Panc1 (cell line): Measurements from ENCODE around the gene TENM3. TPM values are rescaled to one million over a fixed set of nuclear protein-coding genes. Genes with fewer than 3 reads are reported as not detected.

Source experiments
- ATAC-seq: fragments of 200-7000 bp; cut with Tn5 transposase; 2 replicates; pipeline ENCODE4 v1.9.1; 2020; ENCODE audit warnings: mild to moderate bottlenecking, moderate library complexity
- BruUV-seq: library from RNA; stranded (reverse); fragments of 400-500 nt; replicated peaks from 2 replicates; lab custom pipeline; 2021; lab: Mats Ljungman, UMichigan
- CTCF ChIA-PET: fragments of 300-600 bp; sonication (Branson Sonifier 250); formaldehyde crosslinking; loops from one replicate; lab custom pipeline; 2022; ENCODE audit warnings: antibody characterized with exemption; lab: Charles Lee
- POLR2A ChIA-PET: fragments of 300-600 bp; sonication (Branson Sonifier 250); formaldehyde crosslinking; loops from one replicate; lab custom pipeline; 2022; ENCODE audit warnings: antibody characterized with exemption; lab: Charles Lee
- DNase-seq: peaks from one replicate; pipeline ENCODE4 v3.0.0-alpha.2; 2010; ENCODE audit warnings: low read depth, low spot score
- H3K27ac ChIP-seq: 2 replicates; pipeline ENCODE4 v1.5.1; 2011; ENCODE audit warnings: mild to moderate bottlenecking, low read length, inconsistent platforms
- H3K27me3 ChIP-seq: fragments of 200-500 bp; sonication (Bioruptor generic); 2 replicates; pipeline ENCODE4 v1.6.0; 2014; ENCODE audit warnings: low read length, inconsistent platforms; ENCODE audit not compliant: control insufficient read depth, insufficient read depth
- H3K36me3 ChIP-seq: fragments of 200-500 bp; sonication (Bioruptor generic); 2 replicates; pipeline ENCODE4 v1.5.1; 2014; ENCODE audit warnings: inconsistent platforms, mild to moderate bottlenecking, low read length, moderate library complexity; ENCODE audit not compliant: control insufficient read depth, insufficient read depth
- H3K4me1 ChIP-seq: 2 replicates; pipeline ENCODE4 v1.5.1; 2011; ENCODE audit warnings: inconsistent platforms, mild to moderate bottlenecking, low read length, moderate library complexity; ENCODE audit not compliant: control insufficient read depth, insufficient read depth
- H3K4me3 ChIP-seq, 2 experiments: 2 replicates each; pipeline ENCODE4 v1.5.1; 2011 to 2012; ENCODE audit warnings: low read depth in 2 of 2, low read length in 2 of 2, mild to moderate bottlenecking in 2 of 2, inconsistent platforms in 1 of 2, moderate library complexity in 1 of 2
- H3K9me3 ChIP-seq: fragments of 200-500 bp; sonication (Bioruptor generic); 2 replicates; pipeline ENCODE4 v1.5.1; 2014; ENCODE audit warnings: low read depth, mild to moderate bottlenecking, inconsistent platforms, low read length, moderate library complexity; ENCODE audit not compliant: control insufficient read depth, insufficient read depth
- POLR2AphosphoS5 ChIP-seq: IDR thresholded peaks from 2 replicates; pipeline ENCODE4 v1.6.1; 2012; ENCODE audit warnings: mild to moderate bottlenecking, low read depth, low read length, moderate library complexity
- SIN3A ChIP-seq: IDR thresholded peaks from 2 replicates; pipeline ENCODE4 v1.6.1; 2012; ENCODE audit warnings: low read depth, mild to moderate bottlenecking, low read length, moderate library complexity, borderline replicate concordance; ENCODE audit not compliant: insufficient read depth
- TCF7L2 ChIP-seq: IDR thresholded peaks from 2 replicates; pipeline ENCODE4 v1.6.1; 2011; ENCODE audit warnings: mild to moderate bottlenecking, low read depth, low read length, inconsistent platforms
- in situ Hi-C: cut with HindIII; loops from 2 replicates; pipeline ENCODE4 v1.10.0; 2016; ENCODE audit warnings: low sequenced_read_pairs, low pct_unique_long_range_greater_than_20kb
- intact Hi-C: fragments of 100-400 bp; cut with micrococcal nuclease; formaldehyde crosslinking; loops from one replicate; pipeline ENCODE4 v1.10.0; 2022; ENCODE audit not compliant: unreplicated experiment
- total RNA-seq: library from RNA; stranded (reverse); gene quantifications from one replicate; pipeline ENCODE4 v1.2.1, GENCODE V29; 2021; ENCODE audit not compliant: unreplicated experiment
- TF ChIP-seq, protein P1 (sequence below), 2 experiments: IDR thresholded peaks; 2 replicates each; pipeline ENCODE4 v1.6.1; 2011 to 2012; ENCODE audit warnings: low read depth in 2 of 2, control low read depth in 1 of 2, low read length in 1 of 2, mild to moderate bottlenecking in 1 of 2, moderate library complexity in 1 of 2; ENCODE audit not compliant: insufficient read depth in 1 of 2
- TF ChIP-seq, protein P2 (sequence below): fragments of 450-650 bp; IDR thresholded peaks from 2 replicates; pipeline ENCODE4 v1.5.1; 2017; ENCODE audit warnings: mild to moderate bottlenecking

The TENM3 gene
- total RNA-seq, 1 experiment from 2014 or later: 0.95 TPM

DNA sequence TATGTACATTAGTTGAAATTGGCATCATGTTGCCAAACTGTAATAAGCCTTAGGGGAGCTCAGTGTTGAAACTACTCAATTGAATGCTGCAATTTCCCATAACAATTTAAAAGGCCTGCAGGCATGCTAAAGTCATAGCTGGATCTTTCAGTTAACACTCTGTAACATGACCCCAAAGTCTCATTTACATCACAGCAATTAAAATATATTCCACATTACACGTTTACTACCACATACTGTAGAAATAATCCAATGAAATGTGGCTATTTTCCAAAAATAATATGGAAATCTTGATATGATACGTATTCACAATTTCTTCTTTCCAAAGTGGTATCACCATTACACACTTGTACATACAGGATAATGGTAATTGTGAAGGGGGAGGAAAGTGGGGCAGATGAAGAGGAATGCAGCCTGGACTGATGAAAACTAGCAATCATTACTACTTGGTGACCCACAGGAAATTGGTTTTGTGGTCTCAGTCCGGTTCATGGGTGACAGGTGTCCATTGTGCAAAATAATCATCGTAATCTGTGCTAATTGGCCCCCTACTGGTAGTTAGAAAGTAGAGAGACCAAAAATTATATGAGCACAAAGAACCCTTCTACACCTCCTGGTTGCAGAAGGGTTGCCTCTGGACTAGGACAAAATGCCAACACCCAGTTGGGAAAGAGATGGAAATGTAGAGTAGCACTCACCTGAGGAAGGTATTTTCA is 63.7 kb downstream of the TENM3 start:
- ChIA-PET POLR2A (no interaction called here), CTCF (interaction anchor here (0.5 kb wide), 1 partner anchor 119 kb away, joined by 5 read pairs; no protein-coding TSS in a partner anchor)
- no peak overlapping the region for H3K4me3 ChIP-seq
- H3K9me3 ChIP-seq: no peaks in the 10 kb centered on the region
- H3K27me3 ChIP-seq: no peaks in the 10 kb centered on the region
- H3K36me3 ChIP-seq: no peaks in the 10 kb centered on the region
- in situ Hi-C loops: no loop called here
- DNase-seq: no peak
- no peak for ATAC-seq
- intact Hi-C loops: no loop called here
- H3K27ac ChIP-seq: no peak overlapping the region
- no TSS peak for BruUV-seq
- TF ChIP-seq, protein P1, sequence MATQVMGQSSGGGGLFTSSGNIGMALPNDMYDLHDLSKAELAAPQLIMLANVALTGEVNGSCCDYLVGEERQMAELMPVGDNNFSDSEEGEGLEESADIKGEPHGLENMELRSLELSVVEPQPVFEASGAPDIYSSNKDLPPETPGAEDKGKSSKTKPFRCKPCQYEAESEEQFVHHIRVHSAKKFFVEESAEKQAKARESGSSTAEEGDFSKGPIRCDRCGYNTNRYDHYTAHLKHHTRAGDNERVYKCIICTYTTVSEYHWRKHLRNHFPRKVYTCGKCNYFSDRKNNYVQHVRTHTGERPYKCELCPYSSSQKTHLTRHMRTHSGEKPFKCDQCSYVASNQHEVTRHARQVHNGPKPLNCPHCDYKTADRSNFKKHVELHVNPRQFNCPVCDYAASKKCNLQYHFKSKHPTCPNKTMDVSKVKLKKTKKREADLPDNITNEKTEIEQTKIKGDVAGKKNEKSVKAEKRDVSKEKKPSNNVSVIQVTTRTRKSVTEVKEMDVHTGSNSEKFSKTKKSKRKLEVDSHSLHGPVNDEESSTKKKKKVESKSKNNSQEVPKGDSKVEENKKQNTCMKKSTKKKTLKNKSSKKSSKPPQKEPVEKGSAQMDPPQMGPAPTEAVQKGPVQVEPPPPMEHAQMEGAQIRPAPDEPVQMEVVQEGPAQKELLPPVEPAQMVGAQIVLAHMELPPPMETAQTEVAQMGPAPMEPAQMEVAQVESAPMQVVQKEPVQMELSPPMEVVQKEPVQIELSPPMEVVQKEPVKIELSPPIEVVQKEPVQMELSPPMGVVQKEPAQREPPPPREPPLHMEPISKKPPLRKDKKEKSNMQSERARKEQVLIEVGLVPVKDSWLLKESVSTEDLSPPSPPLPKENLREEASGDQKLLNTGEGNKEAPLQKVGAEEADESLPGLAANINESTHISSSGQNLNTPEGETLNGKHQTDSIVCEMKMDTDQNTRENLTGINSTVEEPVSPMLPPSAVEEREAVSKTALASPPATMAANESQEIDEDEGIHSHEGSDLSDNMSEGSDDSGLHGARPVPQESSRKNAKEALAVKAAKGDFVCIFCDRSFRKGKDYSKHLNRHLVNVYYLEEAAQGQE (IDR thresholded peaks at IDR 0.05; ENCODE audit: insufficient read depth in 1 of 2, low read depth in 2 of 2, low read length in 1 of 2): no peak
- TF ChIP-seq SIN3A: no peak
- no peak for TF ChIP-seq TCF7L2
- TF ChIP-seq, protein P2, sequence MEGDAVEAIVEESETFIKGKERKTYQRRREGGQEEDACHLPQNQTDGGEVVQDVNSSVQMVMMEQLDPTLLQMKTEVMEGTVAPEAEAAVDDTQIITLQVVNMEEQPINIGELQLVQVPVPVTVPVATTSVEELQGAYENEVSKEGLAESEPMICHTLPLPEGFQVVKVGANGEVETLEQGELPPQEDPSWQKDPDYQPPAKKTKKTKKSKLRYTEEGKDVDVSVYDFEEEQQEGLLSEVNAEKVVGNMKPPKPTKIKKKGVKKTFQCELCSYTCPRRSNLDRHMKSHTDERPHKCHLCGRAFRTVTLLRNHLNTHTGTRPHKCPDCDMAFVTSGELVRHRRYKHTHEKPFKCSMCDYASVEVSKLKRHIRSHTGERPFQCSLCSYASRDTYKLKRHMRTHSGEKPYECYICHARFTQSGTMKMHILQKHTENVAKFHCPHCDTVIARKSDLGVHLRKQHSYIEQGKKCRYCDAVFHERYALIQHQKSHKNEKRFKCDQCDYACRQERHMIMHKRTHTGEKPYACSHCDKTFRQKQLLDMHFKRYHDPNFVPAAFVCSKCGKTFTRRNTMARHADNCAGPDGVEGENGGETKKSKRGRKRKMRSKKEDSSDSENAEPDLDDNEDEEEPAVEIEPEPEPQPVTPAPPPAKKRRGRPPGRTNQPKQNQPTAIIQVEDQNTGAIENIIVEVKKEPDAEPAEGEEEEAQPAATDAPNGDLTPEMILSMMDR: no peak
- no peak for TF ChIP-seq POLR2AphosphoS5
- H3K4me1 ChIP-seq: no peaks in the 10 kb centered on the region

DNA sequence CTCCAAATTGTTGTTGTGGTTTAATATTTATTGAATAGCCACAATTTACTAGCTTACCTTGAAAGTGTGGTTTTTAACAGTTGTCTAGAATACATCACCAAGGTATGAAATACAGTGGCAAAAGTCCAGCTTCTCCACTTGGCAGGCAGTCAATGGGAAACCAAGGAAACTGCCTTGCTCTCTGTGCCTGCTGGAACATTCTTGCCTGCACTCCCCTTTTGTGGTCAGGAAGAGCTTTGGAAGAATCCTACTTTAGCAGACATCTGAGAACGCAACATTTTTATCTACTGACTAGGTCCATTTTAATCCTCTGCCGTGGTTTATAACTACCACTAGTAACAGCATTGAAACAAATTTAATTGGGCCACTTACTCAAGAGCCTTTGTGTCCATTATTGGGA is 64.5 kb downstream of the TENM3 start:
- intact Hi-C loops (no loop called here), in situ Hi-C loops (no loop called here)
- Histone ChIP-seq H3K27ac (no peak overlapping the region), H3K4me3 (no peak overlapping the region), H3K27me3 (no peaks in the 10 kb centered on the region), H3K36me3 (no peaks in the 10 kb centered on the region), H3K9me3 (no peaks in the 10 kb centered on the region), H3K4me1 (no peaks in the 10 kb centered on the region)
- POLR2A ChIA-PET: no interaction called here
- no peak for ATAC-seq
- DNase-seq: no peak
- BruUV-seq: no TSS peak
- TF ChIP-seq TCF7L2 (no peak), SIN3A (no peak), POLR2AphosphoS5 (no peak)
- TF ChIP-seq, protein P1 (IDR thresholded peaks at IDR 0.05; ENCODE audit: insufficient read depth in 1 of 2, low read depth in 2 of 2, low read length in 1 of 2): no peak
- TF ChIP-seq, protein P2: no peak
- CTCF ChIA-PET: no interaction called here
